Activated CD8-positive, alpha-beta memory T cell treated with anti-CD3 and anti-CD28 coated beads, Interleukin-2, amount 50 U/mL, for 48 hours (primary cell): ENCODE measurements around the gene UBE2E1.
"Not testable (repeated sequence)": the region's sequence is repeated elsewhere in the genome, so short reads cannot be mapped to it uniquely, and the experiment has no call there.

Source experiments
- DNase-seq: peaks from one replicate; pipeline ENCODE4 v3.0.0-alpha.2; 2020

Gene UBE2E1

GRCh38 chr3:23884481-23884880 is 78.7 kb downstream of the UBE2E1 start:
- DNase-seq = no peak

GRCh38 chr3:23885210-23885609 is 79.5 kb downstream of the UBE2E1 start:
- DNase-seq = no peak

- no peak for DNase-seq
Measured at GRCh38 chr3:23886311-23886710, 80.6 kb downstream of the UBE2E1 start.

- DNase-seq = no peak
Measured at GRCh38 chr3:23888617-23889228, 83.0 kb downstream of the UBE2E1 start.

- DNase-seq = no peak
Measured at GRCh38 chr3:23889386-23889785, 83.6 kb downstream of the UBE2E1 start.

GRCh38 chr3:23889950-23890349 is 84.2 kb downstream of the UBE2E1 start:
- no peak for DNase-seq

DNA sequence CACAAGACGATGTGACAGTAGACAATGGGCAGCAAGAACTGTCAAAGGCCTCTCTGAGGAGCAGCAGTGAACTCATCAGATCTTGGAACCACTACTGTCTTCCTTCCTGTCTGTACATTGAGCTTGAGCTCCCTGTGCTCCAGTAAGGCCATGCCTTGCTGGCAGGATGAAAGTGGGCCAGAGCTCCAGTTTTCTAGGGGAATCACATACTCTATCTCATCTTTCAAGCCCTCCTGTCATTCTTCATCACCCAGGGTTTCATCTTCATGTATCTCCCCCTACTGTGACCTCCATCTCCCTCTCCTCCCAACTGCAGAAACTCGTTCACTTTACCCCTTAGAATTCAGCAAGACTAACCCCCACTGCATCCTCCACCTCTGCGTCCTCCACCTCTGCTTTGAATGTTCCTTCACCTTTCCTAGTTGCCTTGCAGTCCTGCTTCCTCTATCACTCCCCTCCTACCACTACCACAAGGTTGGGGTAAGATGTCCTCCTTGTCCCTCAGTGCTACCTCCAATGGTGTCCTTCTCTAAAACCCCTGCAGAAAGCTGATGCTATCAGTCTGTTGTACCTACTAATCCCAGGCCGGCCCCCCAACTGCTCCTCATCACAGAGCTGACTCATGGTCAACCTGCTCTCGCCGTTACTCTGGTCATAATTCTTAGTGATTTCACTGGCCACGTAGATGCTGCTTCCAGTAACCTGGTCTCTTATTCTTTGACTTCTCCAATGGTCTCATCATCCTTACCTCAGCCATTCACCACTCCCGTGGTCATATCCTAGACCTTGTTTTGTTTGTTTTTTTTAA is 88.7 kb downstream of the UBE2E1 start:
- DNase-seq = no peak

- DNase-seq = no peak
Measured at GRCh38 chr3:23895181-23895580, 89.4 kb downstream of the UBE2E1 start.

DNA sequence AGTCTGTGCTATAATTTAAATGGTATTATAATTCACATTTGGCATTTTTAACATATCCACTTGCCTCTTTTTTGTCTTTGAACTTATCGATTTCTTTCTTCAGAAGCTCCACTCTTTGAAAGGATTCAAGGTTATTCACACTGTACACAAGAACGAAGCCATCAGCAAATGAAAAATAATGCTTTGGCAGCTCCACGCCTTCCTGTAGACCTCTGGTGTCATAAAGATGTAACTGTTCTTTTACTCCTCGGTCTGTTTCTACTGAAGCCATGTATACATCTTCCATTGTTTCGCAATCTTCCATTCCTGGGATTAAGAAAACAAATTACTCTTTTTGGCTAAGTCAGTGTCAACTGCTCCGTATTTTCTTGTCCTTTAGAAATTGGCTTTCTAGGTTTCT is 95.0 kb downstream of the UBE2E1 start:
- no peak for DNase-seq

DNA sequence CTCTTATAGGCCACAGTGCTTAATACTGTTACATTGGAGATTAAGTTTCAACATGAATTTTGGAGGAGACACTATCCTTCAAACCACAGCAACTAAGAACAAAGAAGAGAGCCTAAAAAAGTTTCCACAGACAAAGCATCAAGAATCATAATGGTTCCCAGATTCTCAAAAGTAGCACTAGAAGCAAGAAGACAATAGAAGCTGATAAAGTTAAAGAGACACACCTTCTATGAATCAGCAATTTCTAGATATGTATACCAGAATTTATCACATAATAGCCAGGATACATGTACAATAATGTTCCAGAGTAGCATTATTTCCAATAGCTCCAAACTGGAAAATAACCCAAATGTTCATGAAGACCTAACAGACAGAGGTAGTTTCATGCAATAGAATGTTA is 98.8 kb downstream of the UBE2E1 start:
- no peak for DNase-seq

DNA sequence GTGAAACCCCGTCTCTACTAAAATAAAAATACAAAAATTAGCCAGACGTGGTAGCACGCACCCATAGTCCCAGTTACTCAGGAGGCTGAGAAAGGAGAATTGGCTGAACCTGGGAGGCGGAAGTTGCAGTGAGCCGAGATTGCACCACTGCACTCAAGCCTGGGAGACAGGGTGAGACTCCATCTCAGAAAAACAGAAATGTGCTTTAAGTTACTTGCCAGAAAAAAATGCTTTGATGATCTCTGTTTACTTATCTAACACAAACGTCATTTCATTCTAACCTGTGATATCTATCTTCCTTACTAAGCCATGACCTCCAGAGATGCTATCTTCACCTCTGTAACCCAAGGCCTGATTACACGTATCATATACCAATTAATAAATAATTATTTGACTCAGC is 103.6 kb downstream of the UBE2E1 start:
- DNase-seq = no peak

GRCh38 chr3:23911397-23911796 is 105.6 kb downstream of the UBE2E1 start:
- DNase-seq = no peak

- DNase-seq = not testable (repeated sequence)
Measured at GRCh38 chr3:23912335-23912734, 106.6 kb downstream of the UBE2E1 start.

- no peak for DNase-seq
Measured at GRCh38 chr3:23913182-23913581, 107.4 kb downstream of the UBE2E1 start.

DNA sequence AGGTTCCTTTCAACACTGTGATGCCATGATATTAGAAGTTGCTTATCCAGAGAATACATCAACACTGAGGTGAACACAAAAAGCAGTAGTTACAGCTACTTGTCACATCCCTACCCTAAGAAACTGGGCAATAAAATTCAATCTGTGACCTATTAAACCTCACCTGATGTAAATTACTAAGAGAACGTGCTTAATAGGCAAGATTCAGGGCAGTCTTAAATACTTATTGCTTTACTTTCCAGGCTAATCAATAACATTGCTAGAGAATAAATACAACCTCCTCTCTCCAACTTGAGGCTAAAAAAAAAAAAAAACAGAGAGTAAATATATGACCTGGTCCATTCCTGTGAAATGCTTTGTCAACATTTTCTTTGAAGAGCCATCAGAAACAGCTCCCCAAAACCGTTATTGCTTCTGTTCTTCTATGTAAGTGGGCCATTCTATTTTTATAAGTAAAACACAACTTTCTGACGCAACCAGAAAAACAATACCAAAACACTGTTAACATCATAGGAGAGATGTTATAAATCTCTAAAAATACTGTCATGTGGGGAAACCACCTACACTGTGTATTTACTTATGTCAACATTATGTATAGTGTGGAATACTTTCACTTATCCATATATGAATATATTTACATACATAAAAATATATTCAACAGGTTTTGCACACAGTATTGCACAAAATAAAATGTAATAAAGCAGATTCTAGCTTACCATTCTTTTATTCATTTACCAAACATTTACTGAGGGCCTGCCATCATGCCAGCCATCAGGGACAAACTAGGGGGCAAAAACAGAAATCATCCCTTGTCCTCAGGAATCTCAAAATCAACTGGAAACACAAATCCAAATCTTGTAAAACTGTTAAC is 108.4 kb downstream of the UBE2E1 start:
- no peak for DNase-seq

GRCh38 chr3:23915537-23916108 is 109.9 kb downstream of the UBE2E1 start:
- no peak for DNase-seq

DNA sequence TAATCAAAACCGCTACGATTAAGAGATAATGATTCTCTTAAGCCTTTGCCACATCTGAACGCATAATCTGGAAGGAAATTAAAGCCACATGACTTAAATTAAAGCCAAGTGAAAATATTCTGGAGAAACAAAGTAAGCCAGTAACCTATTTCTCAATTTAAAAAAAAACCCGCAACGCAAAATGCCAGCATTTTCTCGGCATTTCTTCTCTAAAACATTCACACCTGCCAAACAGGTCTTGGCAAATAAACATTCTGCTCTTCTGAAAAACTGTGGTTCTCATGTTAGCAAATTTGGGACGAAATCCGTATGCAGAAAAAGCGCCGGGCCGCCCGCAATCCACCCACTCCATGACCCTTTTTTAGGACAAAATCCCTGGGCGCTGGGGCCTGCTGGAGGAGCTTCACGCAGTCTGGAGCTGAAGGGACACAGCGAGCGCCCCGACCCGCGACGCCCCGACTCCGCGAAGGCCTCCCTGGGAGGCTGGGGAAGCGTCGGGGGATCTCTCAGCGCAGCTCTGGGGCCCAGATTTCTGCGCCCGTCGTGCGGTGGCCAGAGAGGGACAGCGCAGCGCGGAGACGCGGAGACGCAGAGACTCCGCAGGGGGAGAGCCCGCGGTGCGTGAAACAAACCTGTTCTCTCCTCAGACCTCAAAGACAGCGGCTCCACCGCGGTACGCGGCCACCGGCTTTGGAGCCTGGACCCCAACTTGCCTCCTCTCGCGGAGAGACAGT is 110.6 kb downstream of the UBE2E1 start:
- DNase-seq = no peak

GRCh38 chr3:23916886-23917678 is 111.3 kb downstream of the UBE2E1 start, which contains the start of the genes NKIRAS1 and RPL15:
TSS of gene NKIRAS1 (minus strand) at chr3:23916990. CDS start at chr3:23910904, 6,086 bp downstream.
TSS of gene RPL15 (plus strand) at chr3:23917132. CDS start at chr3:23917860, 728 bp downstream.
- peak; percentile 97 for DNase-seq

DNA sequence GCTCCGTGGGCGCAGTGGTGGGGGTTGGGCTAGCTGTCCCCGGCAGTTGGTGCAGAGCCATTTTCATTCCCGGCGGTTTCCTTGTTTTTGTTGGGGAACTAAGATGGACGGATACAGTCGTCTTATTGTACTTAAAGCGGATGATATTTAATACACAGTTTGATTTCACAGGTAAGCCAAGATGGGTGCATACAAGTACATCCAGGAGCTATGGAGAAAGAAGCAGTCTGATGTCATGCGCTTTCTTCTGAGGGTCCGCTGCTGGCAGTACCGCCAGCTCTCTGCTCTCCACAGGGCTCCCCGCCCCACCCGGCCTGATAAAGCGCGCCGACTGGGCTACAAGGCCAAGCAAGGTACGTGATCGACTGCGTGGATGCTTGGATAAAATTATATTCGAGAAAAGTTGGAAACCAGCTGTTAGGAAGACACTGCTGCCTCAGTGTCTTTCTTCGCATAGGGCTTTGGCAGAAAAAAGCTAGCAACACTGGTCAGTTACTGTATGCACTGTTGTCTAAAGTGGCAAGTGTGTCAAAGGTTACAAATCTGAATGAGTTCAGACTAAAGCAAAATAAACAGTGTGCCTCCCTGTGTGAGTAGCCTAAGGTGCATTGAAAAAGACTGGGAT is 112.0 kb downstream of the UBE2E1 start:
- DNase-seq = not testable (repeated sequence)

GRCh38 chr3:23918331-23918730 is 112.6 kb downstream of the UBE2E1 start:
- not testable (repeated sequence) for DNase-seq

DNA sequence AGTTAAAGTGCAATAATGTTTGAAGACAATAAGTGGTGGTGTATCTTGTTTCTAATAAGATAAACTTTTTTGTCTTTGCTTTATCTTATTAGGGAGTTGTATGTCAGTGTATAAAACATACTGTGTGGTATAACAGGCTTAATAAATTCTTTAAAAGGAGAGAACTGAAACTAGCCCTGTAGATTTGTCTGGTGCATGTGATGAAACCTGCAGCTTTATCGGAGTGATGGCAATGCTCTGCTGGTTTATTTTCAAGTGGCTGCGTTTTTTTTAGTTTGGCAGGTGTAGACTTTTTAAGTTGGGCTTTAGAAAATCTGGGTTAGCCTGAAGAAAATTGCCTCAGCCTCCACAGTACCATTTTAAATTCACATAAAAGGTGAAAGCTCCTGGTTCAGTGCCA is 113.9 kb downstream of the UBE2E1 start:
- no peak for DNase-seq
